ENCODE results near the gene OLFML2A. TPM values are rescaled to one million over a fixed set of nuclear protein-coding genes. Genes with fewer than 3 reads are reported as not detected.
"Not testable (repeated sequence)": the region's sequence is repeated elsewhere in the genome, so short reads cannot be mapped to it uniquely, and the experiment has no call there.

The OLFML2A gene
- 10 to 100 TPM; 16.7 to 18.5 TPM for total RNA-seq

- Histone ChIP-seq H3K27ac (peak within 1 kb of the TSS; percentile 20 to 45), H3K4me1 (replicated peaks) (no peaks in the 10 kb centered on the region), H3K4me3 (peak within 1 kb of the TSS; percentile 34 to 46), H3K27me3 (replicated peaks; ENCODE audit: insufficient read depth) (peaks cover 2% of the 10 kb centered on the region), H3K9me3 (no peaks in the 10 kb centered on the region), H3K36me3 (no peaks in the 10 kb centered on the region)
- no peak for DNase-seq (ENCODE audit: low spot score)
- no peak for TF ChIP-seq POLR2AphosphoS5 (IDR thresholded peaks at IDR 0.05)
- TF ChIP-seq CTCF (IDR thresholded peaks at IDR 0.05) = peak in 3 of 4 experiments; percentile 16 to 63 (median 37)
- TF ChIP-seq POLR2A (IDR thresholded peaks at IDR 0.05) = peak; percentile 44
- 2% methylated on average over 36 of the region's 87 CpGs for WGBS
- intact Hi-C loops (cut with DNase I) = loop anchor here (10.0 kb wide), 1 partner anchor 368 kb away; the partner anchor contains the start of gene SCAI
Observed at GRCh38 chr9:124776954-124777648, at the start of gene OLFML2A. Gene OLFML2A, plus strand, starts transcription at chr9:124777133. Its CDS starts 138 bp downstream, at chr9:124777271.

GRCh38 chr9:124730772-124731171 lies 46.2 kb upstream of the OLFML2A start:
- Histone ChIP-seq H3K27me3 (replicated peaks; ENCODE audit: insufficient read depth) (no peaks in the 10 kb centered on the region), H3K9me3 (no peaks in the 10 kb centered on the region), H3K4me1 (replicated peaks) (no peaks in the 10 kb centered on the region), H3K27ac (no peak overlapping the region), H3K36me3 (no peaks in the 10 kb centered on the region), H3K4me3 (no peak overlapping the region)
- WGBS = 93% methylated on average over 2 of the region's 2 CpGs
- no peak for DNase-seq (ENCODE audit: low spot score)
- TF ChIP-seq POLR2A (IDR thresholded peaks at IDR 0.05) (no peak), POLR2AphosphoS5 (IDR thresholded peaks at IDR 0.05) (no peak), CTCF (IDR thresholded peaks at IDR 0.05) (no peak)
- intact Hi-C loops (cut with DNase I) = no loop called here

GRCh38 chr9:124733964-124734740 lies 42.8 kb upstream of the OLFML2A start:
- Histone ChIP-seq H3K36me3 (no peaks in the 10 kb centered on the region), H3K27me3 (replicated peaks; ENCODE audit: insufficient read depth) (no peaks in the 10 kb centered on the region), H3K9me3 (no peaks in the 10 kb centered on the region), H3K27ac (no peak overlapping the region), H3K4me3 (no peak overlapping the region), H3K4me1 (replicated peaks) (no peaks in the 10 kb centered on the region)
- DNase-seq (ENCODE audit: low spot score) = no peak
- TF ChIP-seq CTCF (IDR thresholded peaks at IDR 0.05) (no peak), POLR2AphosphoS5 (IDR thresholded peaks at IDR 0.05) (no peak), POLR2A (IDR thresholded peaks at IDR 0.05) (no peak)
- 63% methylated on average over 14 of the region's 14 CpGs for WGBS
- intact Hi-C loops (cut with DNase I) = no loop called here

GRCh38 chr9:124734741-124735083 lies 42.2 kb upstream of the OLFML2A start:
- 91% methylated on average over 7 of the region's 7 CpGs for WGBS
- H3K27me3 ChIP-seq (replicated peaks; ENCODE audit: insufficient read depth); H3K36me3 ChIP-seq; H3K4me1 ChIP-seq (replicated peaks); H3K4me3 ChIP-seq; DNase-seq (ENCODE audit: low spot score); H3K27ac ChIP-seq; intact Hi-C loops (cut with DNase I); H3K9me3 ChIP-seq: not testable (repeated sequence)

- Histone ChIP-seq H3K27me3 (replicated peaks; ENCODE audit: insufficient read depth) (no peaks in the 10 kb centered on the region), H3K4me1 (replicated peaks) (no peaks in the 10 kb centered on the region), H3K27ac (no peak overlapping the region), H3K4me3 (no peak overlapping the region), H3K9me3 (no peaks in the 10 kb centered on the region), H3K36me3 (no peaks in the 10 kb centered on the region)
- no peak for DNase-seq (ENCODE audit: low spot score)
- intact Hi-C loops (cut with DNase I) = no loop called here
- TF ChIP-seq POLR2A (IDR thresholded peaks at IDR 0.05) = no peak
- TF ChIP-seq CTCF (IDR thresholded peaks at IDR 0.05) = no peak
- TF ChIP-seq POLR2AphosphoS5 (IDR thresholded peaks at IDR 0.05) = no peak
Observed at GRCh38 chr9:124735121-124735520, 41.8 kb upstream of the OLFML2A start.

GRCh38 chr9:124738075-124738474 lies 38.9 kb upstream of the OLFML2A start:
- DNase-seq (ENCODE audit: low spot score); H3K9me3 ChIP-seq: not testable (repeated sequence)
- WGBS = 97% methylated on average over 7 of the region's 7 CpGs

More at GRCh38 chr9:124738075-124738474, 38.9 kb upstream of the OLFML2A start:
- H3K4me3 ChIP-seq; H3K27ac ChIP-seq; H3K4me1 ChIP-seq (replicated peaks); intact Hi-C loops (cut with DNase I); H3K36me3 ChIP-seq; H3K27me3 ChIP-seq (replicated peaks; ENCODE audit: insufficient read depth): not testable (repeated sequence)

Measured in prostate gland (tissue), 2 donors.